H7 (cell line): ENCODE results near the gene ASXL1. TPM values are rescaled to one million over a fixed set of nuclear protein-coding genes. Genes with fewer than 3 reads are reported as not detected.

Experiments
- DNase-seq: peaks from one replicate; pipeline ENCODE4 v3.0.0; 2012
- H3K27me3 ChIP-seq: 2 replicates; pipeline ENCODE4 v1.6.0; 2011; ENCODE audit warnings: mild to moderate bottlenecking, low read length; ENCODE audit not compliant: control insufficient read depth, insufficient read depth
- H3K36me3 ChIP-seq: replicated peaks from 2 replicates; pipeline ENCODE4 v1.5.1; 2011; ENCODE audit warnings: low read length; ENCODE audit not compliant: control insufficient read depth, insufficient read depth
- H3K4me3 ChIP-seq: 2 replicates; pipeline ENCODE4 v1.5.1; 2011; ENCODE audit warnings: low read depth, mild to moderate bottlenecking, control low read depth, low read length, moderate library complexity; ENCODE audit not compliant: insufficient read depth
- total RNA-seq: library from RNA; depleted of rRNA; stranded (reverse); fragments of >200 nt; shearing (Covaris generic); gene quantifications from 2 replicates; pipeline ENCODE4 v1.2.3, GENCODE V29; 2014

The ASXL1 gene
- total RNA-seq, 1 experiment from 2014 or later: 14.3 TPM

DNA sequence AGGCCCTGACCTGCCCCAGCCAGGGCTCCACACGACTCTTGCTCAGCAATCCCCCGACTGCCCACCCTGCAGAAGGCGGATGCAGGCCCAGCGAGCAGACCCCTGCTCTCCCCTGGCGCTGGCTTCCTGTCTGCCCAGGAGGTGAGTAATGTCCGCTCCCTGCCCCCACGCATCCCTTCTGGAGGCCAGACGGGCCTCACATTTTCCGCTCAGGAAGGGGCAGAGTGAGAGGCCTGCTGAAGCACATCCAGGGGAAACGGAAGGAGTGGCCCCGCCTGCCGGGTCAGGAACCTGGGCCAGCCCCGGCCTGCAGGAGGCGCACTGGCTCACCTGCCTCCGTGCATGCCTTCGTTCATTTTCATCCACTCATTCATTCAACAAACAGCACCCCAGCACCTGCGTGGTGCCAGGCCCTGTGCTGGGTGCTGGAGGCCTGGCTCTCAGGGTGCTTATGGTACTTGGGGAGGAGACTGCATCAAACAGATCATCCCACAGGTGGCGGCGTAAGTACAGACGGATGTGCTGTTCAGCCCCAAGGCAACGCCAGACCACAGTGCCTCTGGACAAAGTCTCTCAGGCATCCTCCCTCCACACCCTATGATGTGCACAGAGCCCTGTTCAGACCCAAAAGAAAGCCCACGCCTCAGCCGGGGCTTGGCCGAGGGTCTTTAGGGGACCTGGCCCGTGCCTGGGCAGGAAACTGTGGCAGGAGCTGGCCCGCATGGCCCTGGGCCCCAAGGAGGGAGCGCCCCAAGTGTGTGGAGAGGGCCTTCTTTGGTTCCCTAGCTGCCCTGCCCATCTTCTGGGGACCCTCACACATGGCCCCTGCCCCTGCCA, 112.1 kb downstream of the ASXL1 start:
- Histone ChIP-seq H3K4me3 (no peak overlapping the region), H3K27me3 (no peaks in the 10 kb centered on the region), H3K36me3 (peaks cover 14% of the 10 kb centered on the region)
- DNase-seq: peak; percentile 97

DNA sequence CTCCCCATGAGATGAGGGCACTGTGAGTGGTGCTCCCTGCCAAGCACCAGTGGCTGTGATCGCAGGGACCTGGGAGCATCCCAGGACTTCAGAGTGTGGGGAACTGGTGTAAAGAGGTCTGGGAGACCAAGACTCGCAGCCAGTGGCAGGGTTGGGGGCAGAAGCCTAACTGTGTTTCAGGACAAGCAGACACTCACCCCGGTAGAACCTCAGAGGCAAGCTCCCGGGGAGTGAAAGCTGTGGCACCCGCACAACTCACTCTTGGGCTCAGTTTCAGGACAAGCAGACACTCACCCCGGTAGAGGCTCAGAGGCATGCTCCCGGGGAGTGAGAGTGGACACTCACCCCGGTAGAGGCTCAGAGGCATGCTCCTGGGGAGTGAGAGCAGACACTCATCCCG, 112.8 kb downstream of the ASXL1 start:
- no peaks in the 10 kb centered on the region for H3K27me3 ChIP-seq
- no peak for DNase-seq

DNA sequence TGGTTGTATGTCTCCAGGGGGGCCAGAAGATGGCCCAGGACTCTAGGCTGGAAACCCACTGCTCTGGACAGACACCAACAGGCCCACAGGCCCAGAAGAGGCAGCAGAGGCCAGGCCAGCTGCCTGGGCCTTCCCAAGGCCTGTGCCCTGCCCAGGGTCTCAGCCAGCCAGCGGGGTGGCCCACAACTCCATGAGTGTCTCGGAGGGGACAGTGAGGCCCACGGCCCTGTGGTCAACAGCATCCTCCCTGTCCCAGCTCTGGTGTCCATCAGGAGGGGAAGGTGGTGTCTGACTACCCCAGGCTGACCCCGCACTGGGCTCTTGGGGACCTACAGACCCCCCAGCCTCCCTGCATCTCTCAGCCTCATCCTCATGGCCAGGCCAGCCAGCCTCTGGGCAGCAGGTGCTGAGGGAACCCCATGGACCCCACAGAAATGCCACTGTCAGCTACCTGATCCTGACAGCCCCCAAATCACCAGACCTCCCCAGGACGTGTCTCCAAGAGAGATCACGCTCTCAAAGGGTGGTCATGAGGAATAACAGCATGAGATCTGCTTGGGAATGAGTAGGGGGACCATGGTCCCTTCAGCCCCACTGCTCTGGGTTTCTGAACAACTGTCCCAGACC, 114.6 kb downstream of the ASXL1 start:
- Histone ChIP-seq H3K36me3 (peaks cover 14% of the 10 kb centered on the region), H3K27me3 (no peaks in the 10 kb centered on the region), H3K4me3 (no peak overlapping the region)
- DNase-seq: peak; percentile 58

More for the DNA sequence above, 112.8 kb downstream of the ASXL1 start:
- Histone ChIP-seq H3K36me3 (peaks cover 14% of the 10 kb centered on the region), H3K4me3 (no peak overlapping the region)

DNA sequence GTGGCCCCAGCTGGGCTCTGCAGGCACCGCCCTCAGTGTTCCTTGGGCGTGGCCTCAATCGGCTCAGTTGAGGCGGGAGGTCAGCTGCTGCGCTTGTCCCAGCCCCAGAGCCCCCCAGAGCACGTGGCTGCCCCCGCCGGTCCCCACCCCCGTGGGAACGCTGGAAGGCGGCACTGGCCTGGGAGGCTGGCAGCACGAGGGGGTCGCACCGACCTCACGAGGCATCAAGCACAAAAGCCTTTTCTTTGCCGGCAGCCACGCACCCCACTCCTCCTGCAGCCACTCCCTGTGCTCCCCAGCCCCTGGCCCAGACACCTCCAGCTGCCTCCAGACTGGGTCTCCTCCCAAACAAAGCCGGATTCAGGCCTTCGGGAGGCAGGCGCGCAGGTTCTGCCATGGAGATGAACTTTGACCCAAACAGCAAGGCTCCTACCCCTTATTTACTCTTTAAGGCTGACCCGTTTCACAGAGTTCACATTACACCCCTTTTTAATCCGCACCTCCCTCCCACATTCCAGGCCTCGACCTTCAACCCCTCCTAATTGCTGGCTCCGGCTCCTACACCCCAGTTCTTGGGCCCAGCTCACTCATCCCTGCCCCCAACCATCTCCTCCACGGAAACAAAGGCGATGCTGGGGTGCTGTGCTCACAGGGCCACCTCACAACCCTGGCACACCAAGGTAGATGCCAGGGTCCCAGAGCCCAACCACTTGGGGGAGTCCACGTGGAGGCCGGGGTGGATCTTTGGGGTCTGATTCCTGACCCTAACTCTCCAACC, 115.3 kb downstream of the ASXL1 start:
- Histone ChIP-seq H3K36me3 (peaks cover 14% of the 10 kb centered on the region), H3K27me3 (no peaks in the 10 kb centered on the region), H3K4me3 (no peak overlapping the region)
- DNase-seq: peak; percentile 70

DNA sequence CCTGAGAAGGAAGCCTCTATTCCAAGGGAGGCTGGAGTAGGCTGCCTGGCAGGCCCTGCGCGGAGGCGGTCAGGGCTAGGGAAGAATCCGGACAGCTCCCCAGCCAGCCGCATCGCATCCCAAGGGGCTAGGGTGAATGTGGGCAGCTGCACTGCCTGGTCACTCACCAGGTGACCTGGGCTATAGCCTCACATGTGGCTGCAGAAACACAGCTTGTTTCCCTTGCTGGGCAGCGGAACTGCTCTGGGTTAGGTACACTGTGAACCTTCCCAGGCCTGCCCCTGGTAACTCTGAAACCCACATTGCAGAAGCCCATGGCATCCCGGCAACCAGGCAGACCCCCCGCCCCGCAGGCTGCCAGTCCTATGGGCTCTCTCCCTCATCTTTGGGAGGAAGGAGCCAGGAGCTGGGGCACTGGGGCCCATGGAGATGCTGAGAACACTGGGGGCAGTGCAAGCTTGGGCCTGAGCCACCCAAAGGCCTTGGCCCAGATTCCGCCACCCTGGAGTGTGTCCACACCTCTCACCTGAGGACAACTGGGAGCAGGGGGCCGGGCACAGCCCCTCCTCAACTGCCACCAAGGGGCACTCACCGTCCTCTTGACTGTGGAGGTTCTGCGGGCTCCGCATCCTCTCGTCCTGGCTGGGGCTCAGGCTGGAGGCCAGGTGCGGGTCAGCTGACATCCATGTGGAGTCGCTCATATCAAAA, 116.0 kb downstream of the ASXL1 start:
- no peak overlapping the region for H3K4me3 ChIP-seq

DNA sequence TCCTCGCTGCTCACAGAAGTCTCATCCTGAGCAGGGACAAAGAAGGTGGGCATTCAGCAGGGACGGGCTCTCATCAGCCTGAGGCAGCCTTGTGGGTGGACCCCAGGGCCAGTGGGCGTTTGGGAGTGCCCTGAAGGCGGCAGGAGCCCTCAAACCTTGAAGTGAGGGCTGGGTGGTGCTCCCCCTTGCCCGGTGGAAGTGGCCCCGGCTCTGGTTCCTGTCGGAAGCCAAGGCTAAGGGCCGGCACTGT, 116.5 kb downstream of the ASXL1 start:
- H3K36me3 ChIP-seq: peaks cover 14% of the 10 kb centered on the region
- H3K27me3 ChIP-seq: no peaks in the 10 kb centered on the region
- DNase-seq: peak; percentile 73
- no peak overlapping the region for H3K4me3 ChIP-seq

More for the DNA sequence above, 116.0 kb downstream of the ASXL1 start:
- DNase-seq: peak; percentile 64
- H3K27me3 ChIP-seq: no peaks in the 10 kb centered on the region
- peaks cover 14% of the 10 kb centered on the region for H3K36me3 ChIP-seq

DNA sequence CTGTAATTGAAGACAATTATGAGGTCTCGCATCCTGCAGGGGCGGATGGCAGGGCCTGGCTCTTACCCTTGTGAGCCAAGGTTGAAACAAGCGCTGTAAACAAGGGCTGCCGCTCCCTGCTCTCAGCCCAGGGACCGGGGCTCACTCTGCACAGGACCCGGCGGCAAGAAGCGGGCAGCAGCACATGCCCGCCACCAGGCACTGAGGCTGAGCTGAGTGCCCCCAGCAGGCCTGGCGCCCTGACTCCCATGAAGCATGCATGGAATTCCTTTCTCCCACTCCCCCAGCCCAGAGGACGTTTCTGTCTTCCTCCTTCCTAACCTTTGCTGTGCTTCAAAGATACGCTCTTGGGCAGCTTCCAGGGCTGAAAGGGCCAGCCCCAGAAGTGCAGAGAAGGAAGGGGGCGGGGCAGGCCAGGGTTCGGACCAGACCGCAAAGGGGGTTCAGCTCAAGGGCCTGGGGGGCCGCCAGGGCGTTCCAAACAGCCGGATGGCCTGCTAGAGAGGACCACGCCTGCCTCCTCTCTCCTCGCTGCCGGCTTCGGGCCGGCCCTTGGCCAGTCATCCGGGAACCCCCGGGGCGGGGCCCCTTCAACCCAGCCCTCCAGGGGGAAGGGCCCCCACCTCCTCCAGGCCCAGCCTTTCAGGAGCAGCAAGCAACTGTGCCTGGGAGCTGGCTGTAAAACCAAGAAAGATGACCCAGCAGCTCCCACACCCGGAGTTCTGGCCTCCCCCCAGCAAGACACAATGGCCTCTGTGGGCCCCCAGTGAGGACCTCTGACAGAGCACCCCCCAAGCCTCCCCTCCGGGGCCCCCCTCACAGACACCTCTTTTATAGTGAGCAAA, 117.1 kb downstream of the ASXL1 start:
- H3K4me3 ChIP-seq: peak overlapping the region; percentile 8; the same call in 1 of the 2 replicates
- peaks cover 14% of the 10 kb centered on the region for H3K36me3 ChIP-seq
- H3K27me3 ChIP-seq: no peaks in the 10 kb centered on the region
- DNase-seq: peak; percentile 94

DNA sequence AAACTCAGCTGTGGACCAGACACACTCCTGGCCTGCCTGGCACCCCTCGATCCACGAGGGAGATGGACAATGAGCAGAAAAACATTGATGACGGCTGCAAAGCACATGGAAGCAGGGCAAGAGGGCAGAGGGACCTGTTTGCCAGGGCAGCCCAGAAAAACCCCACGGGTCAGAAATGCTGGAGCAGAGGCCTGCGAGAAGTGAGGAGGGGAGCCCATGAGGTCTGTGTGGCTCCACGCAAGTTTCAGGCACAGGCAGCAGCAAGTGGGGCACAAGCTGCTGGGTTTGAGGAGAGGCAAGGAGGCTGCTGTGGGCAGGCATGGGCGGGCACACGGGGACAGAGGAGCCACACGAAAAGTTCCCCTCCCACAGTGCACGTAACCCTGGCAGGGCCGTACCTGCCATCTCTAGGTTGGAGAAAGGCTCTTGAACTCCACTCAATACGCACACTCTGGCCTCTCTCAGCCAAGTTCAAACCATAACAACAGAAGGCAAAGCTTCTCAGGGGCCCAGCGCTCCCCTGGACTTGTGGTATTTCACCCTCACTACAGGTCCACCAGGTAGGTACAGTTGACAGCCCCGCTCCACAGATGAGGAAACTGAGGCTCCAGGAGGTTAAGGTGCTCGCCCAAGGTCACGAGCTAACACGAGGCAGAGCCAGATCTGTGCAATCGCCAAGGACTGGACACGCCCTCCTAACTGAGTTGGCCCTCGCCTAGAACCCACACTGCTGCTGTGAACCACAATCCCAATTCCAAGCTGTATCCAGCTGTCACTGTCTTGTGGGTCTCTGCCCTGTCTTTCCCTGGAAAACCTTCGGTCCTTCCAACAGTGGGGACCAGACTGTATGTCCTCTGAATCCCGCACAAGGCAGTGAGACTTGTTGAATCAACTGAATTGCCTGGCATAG, 118.8 kb downstream of the ASXL1 start:
- no peaks in the 10 kb centered on the region for H3K27me3 ChIP-seq
- H3K36me3 ChIP-seq: peaks cover 13% of the 10 kb centered on the region
- no peak overlapping the region for H3K4me3 ChIP-seq
- DNase-seq: peak; percentile 65

DNA sequence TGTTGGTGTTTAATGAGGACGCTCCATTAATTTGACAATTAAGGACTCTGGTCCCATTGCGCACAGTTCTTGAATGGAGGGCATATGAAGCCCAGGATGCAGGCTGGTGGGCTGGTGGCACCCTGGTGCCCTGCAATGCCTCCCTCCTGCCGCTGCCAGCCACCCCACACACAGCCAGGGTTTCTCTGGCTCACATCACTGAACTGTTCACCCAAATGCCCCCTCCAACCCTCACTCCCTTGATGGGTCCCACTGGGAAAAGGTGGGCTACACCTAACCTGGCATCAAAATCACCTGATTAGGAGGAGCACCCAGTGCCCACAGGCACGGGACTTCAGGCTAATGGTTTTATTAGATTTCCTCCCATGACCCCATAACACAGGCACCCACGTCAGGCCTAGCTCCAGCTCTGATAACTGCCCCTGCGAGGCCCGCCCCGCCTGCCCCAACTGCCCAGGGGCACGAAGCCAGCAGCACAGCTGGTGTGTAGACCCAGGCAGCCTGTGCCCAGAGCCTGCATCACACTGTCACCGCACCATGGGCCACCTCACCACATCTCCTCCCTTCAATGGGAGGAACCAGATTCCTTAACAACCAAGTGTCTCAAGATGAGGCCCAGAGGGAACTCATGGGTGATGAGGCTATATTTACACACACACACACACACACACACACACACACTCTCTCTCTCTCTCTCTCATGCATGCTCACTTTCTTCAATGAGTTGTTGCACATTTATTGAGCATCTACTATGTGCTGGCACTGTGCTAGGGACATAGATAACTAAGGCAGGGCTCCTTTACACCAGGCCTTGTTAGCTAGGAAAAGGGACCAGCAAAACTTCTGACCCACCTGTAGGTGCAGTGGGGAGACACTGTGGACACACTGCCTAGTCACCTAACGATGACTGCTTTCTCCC, 119.7 kb downstream of the ASXL1 start:
- Histone ChIP-seq H3K27me3 (no peaks in the 10 kb centered on the region), H3K36me3 (peaks cover 5% of the 10 kb centered on the region), H3K4me3 (no peak overlapping the region)
- DNase-seq: peak; percentile 47

DNA sequence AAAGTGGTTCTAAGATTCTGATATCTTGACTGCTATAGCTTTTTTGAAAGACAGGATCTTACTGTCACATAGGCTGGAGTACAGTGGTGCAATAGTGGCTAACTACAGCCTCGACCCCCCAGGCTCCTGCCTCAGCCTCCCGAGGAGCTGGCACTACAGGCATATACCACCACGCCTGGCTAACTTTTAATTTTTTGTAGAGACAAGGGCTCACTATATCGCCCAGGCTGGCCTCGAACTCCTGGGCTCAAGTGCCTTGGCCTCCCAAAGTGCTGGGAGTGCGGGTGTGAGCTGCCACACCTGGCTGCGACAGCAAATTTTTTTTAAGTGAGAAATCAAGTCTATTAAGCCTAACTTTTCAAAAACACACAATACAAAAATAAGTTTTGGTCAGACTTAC, 120.4 kb downstream of the ASXL1 start:
- DNase-seq: no peak

DNA sequence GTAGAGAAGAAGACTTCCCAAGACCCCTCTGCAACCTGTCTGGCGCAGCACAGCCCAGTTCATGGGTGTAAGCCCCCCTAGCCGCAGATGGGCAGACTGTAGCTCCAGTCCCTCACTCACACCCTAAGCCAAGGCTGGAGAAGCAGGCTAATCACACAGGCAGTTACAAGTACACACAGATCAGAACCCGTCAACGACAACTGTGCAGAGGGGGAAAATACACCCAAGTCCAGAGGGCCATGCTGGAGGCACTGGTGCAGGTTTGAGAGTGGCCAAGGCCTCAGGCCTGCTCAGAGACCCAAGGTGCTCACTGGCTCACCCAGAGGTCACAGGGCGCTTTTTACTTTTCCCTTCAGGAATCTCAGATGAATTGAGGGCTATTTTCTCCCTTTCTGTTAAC, 120.9 kb downstream of the ASXL1 start:
- peaks cover 4% of the 10 kb centered on the region for H3K36me3 ChIP-seq
- H3K4me3 ChIP-seq: no peak overlapping the region
- no peak for DNase-seq
- H3K27me3 ChIP-seq: no peaks in the 10 kb centered on the region

More for the DNA sequence above, 120.4 kb downstream of the ASXL1 start:
- Histone ChIP-seq H3K27me3 (no peaks in the 10 kb centered on the region), H3K4me3 (no peak overlapping the region), H3K36me3 (peaks cover 4% of the 10 kb centered on the region)

DNA sequence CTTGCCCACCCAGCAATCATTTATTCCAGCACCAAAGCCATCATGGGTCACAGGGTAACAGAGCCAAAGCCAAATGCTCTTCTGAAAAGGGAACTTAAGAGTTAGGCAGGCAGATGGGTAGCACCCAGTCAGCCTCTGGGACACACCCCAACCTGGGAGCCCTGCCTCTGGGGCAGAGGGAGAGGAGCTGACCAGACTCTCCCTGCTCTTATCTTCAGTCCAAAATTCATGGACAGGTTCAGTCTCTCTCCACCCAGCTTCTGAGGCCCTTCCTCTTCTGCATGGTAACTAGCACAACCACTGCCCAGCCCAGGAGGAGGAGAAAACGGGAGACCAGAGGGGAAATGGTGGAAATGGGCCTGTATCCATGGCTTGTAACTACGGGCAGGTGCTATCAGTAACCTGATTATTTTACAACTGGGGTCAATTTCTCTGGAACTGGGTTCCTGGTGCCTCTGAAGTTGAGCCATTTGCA, 121.6 kb downstream of the ASXL1 start:
- Histone ChIP-seq H3K4me3 (no peak overlapping the region), H3K27me3 (no peaks in the 10 kb centered on the region), H3K36me3 (peaks cover 4% of the 10 kb centered on the region)
- peak; percentile 30 for DNase-seq
